Measurements from ENCODE around the gene PHF20. TPM values are rescaled to one million over a fixed set of nuclear protein-coding genes. Genes with fewer than 3 reads are reported as not detected.
A peak's percentile ranks its signal among the peaks of the same experiment; 100 is the strongest.

PHF20 gene
- total and polyA plus RNA-seq, 2 of the 8 experiments (the other 6 are each of a cell fraction or from before 2014, with no cell fraction given) = 25.6 to 70.1 TPM

DNA sequence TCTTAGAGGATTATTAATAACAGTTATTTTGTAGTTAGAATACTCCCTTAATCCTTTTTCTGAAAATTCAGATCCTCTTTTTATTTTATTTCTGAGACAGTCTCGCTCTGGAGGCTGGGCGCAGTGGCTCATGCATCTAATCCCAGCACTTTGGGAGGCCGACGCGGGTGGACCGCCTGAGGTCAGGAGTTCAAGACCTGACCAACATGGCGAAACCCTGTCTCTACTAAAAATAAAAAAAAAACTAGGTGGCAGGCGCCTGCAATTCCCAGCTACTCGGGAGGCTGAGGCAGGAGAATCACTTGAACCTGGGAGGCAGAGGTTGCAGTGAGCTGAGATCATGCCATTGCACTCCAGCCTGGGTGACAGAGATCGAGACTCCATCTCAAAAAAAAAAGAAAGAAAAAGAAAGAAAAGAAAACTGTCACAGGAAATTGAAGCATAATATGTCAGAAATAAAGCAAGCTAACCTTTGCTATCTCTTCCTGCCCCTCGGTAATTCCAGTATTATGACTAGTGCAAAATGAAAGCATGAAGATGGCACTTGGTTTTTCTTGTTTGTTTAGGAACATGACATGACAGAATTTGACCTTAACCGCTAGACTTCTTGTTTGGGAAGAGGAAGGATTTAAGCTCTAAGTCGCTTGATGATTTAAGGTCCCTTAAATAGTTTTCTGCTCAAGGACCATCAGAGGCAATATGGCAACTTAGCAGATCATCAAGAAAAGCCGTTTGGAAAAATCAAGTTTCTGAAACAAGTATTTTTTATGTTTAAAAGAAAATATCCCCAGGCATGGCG, 27.9 kb upstream of the PHF20 start:
- Histone ChIP-seq H3K4me1 (replicated peaks in 1 of 4; ENCODE audit: control insufficient read depth in 3 of 4, insufficient read depth in 4 of 4, low read length in 3 of 4) (peaks cover 0 to 4% (median 4%) of the 10 kb centered on the region in 4 experiments; a peak in 3 of 7 replicates), H3K9ac (replicated peaks in 1 of 4; ENCODE audit: extremely low read depth in 1 of 4, low read depth in 3 of 4, low read length in 3 of 4) (no peak overlapping the region), H3K27ac (ENCODE audit: low read depth, low read length) (no peak overlapping the region), H3K23me2 (ENCODE audit: low read depth, low read length) (0 out of 2 replicates have a peak, but pooled peaks cover 4% of the 10 kb centered on the region), H2BK20ac (ENCODE audit: low read length) (no peak overlapping the region), H3K9me3 (ENCODE audit: insufficient read depth in 2 of 2, low read depth in 1 of 2, low read length in 1 of 2) (no peaks in the 10 kb centered on the region), H3K79me1 (ENCODE audit: low read depth, low read length) (no peaks in the 10 kb centered on the region), H2BK5ac (ENCODE audit: low read depth, low read length) (no peak overlapping the region), H3K36me3 (ENCODE audit: control insufficient read depth in 2 of 4, insufficient read depth in 4 of 4, low read length in 3 of 4) (peaks cover 4 to 20% (median 16%) of the 10 kb centered on the region in 4 experiments; a peak in 7 of 8 replicates), H2BK12ac (ENCODE audit: low read depth, low read length) (no peak overlapping the region), H3K27me3 (replicated peaks in 1 of 4; ENCODE audit: control insufficient read depth in 3 of 4, extremely low read depth in 1 of 4, insufficient read depth in 3 of 4, low read length in 3 of 4) (no peaks in the 10 kb centered on the region), H4K5ac (ENCODE audit: insufficient read length, low read depth, low read length) (no peak overlapping the region), H4K20me1 (replicated peaks in 1 of 2; ENCODE audit: control insufficient read depth in 1 of 2, insufficient read depth in 2 of 2, low read length in 2 of 2) (peaks cover 9 to 10% of the 10 kb centered on the region in 2 experiments), H3K23ac (ENCODE audit: insufficient read length) (no peak overlapping the region), H4K8ac (ENCODE audit: extremely low read depth, insufficient read depth, low read length) (no peak overlapping the region), H3K14ac (ENCODE audit: insufficient read length) (no peak overlapping the region), H4K91ac (replicated peaks; ENCODE audit: insufficient read length, low read length) (no peak overlapping the region), H2BK15ac (ENCODE audit: low read length) (no peak overlapping the region), H3K79me2 (ENCODE audit: control insufficient read depth in 1 of 2, insufficient read depth in 2 of 2, low read length in 2 of 2) (peaks cover 20 to 36% of the 10 kb centered on the region in 2 experiments), H2AFZ (ENCODE audit: low read length) (no peak overlapping the region), H2BK120ac (replicated peaks; ENCODE audit: low read depth, low read length) (no peak overlapping the region), H3K56ac (replicated peaks; ENCODE audit: insufficient read length, low read depth, low read length) (no peak overlapping the region), H3K4ac (replicated peaks; ENCODE audit: insufficient read length, low read depth, low read length) (no peak overlapping the region), H3K18ac (ENCODE audit: extremely low read depth, low read length) (no peak overlapping the region), H2AK5ac (ENCODE audit: low read depth, low read length) (no peak overlapping the region), H3K4me2 (ENCODE audit: insufficient read depth in 1 of 2, low read depth in 2 of 2, low read length in 2 of 2) (peak overlapping the region; percentile 67 to 68; a peak in 2 of 4 replicates), H3K4me3 (ENCODE audit: extremely low read depth in 1 of 4, insufficient read depth in 2 of 4, low read depth in 3 of 4, low read length in 4 of 4) (peak overlapping the region in 1 of 4 experiments; percentile 79; a peak in 2 of 8 replicates)
- DNase-seq (ENCODE audit: low read depth in 1 of 2, low spot score in 2 of 2) (no peak), FAIRE-seq (no peak)
- 91% methylated on average over 15 of the region's 15 CpGs; no CpG with 5 or more reads in 1 of the 2 experiments for WGBS, 2 experiments (ENCODE audit: extremely low coverage in 1 of 2, insufficient coverage in 1 of 2, insufficient read length in 1 of 2, insufficient replicate concordance in 2 of 2, low coverage in 1 of 2, low lambda C conversion rate in 2 of 2, missing lambda C conversion rate in 1 of 2)
- ChIA-PET CTCF (ENCODE audit: partially characterized antibody) (interaction anchor here (0.6 to 2.5 kb wide), 8 partner anchors 15 to 339 kb away, joined by 3 to 8 read pairs (median 4); partner anchors contain the start of genes NFS1, ROMO1 and SCAND1), POLR2A (ENCODE audit: partially characterized antibody) (interaction anchor here (0.6 to 45.3 kb wide), 16 partner anchors 11 to 653 kb away, joined by 3 to 2341 read pairs (median 7); partner anchors contain the start of genes CPNE1, NFS1, PHF20 and RBM12)
- TF ChIP-seq BCL11A (IDR thresholded peaks at IDR 0.05; ENCODE audit: low read depth in 2 of 2, low read length in 2 of 2) (no peak), HDAC2 (IDR thresholded peaks at IDR 0.05; ENCODE audit: borderline replicate concordance in 1 of 2, low read depth in 2 of 2, low read length in 2 of 2) (no peak), RFX5 (IDR thresholded peaks at IDR 0.05; ENCODE audit: borderline replicate concordance, low read depth, low read length) (no peak), GTF2F1 (IDR thresholded peaks at IDR 0.05; ENCODE audit: borderline replicate concordance, low read depth, low read length) (no peak), SP4 (IDR thresholded peaks at IDR 0.05; ENCODE audit: low read length) (no peak), SAP30 (IDR thresholded peaks at IDR 0.05; ENCODE audit: insufficient read depth, insufficient replicate concordance, low read length) (no peak), EP300 (IDR thresholded peaks at IDR 0.05; ENCODE audit: borderline replicate concordance in 1 of 2, low read depth in 2 of 2, low read length in 2 of 2) (no peak), MAFK (IDR thresholded peaks at IDR 0.05; ENCODE audit: low read depth, low read length) (no peak), JUN (IDR thresholded peaks at IDR 0.05; ENCODE audit: low read depth, low read length) (no peak), YY1 (IDR thresholded peaks at IDR 0.05; ENCODE audit: low read depth, low read length) (no peak), SIRT6 (IDR thresholded peaks at IDR 0.05; ENCODE audit: low read length) (no peak)
